Neural cell (in vitro differentiated cells): ENCODE measurements around the gene POLE4. TPM values are rescaled to one million over a fixed set of nuclear protein-coding genes. Genes with fewer than 3 reads are reported as not detected.
A peak's percentile ranks its signal among the peaks of the same experiment; 100 is the strongest.

Experiments used
- H2AFZ ChIP-seq: fragments of 200-600, 300-800 bp; sonication (generic), shearing (Covaris generic); 2 replicates; pipeline ENCODE4 v1.6.0; 2014; ENCODE audit warnings: low read depth, mild to moderate bottlenecking, antibody characterized with exemption, low read length, moderate library complexity
- H3F3A ChIP-seq: fragments of 200-600 bp; shearing (Covaris generic); 2 replicates; pipeline ENCODE4 v1.6.1; 2016; ENCODE audit warnings: mild to moderate bottlenecking, moderate library complexity, mixed read lengths, antibody characterized with exemption, low read length; ENCODE audit not compliant: insufficient read depth, poor library complexity, severe bottlenecking
- H3K27ac ChIP-seq: fragments of 200-600, 300-800 bp; sonication (generic), shearing (Covaris generic); 2 replicates; pipeline ENCODE4 v1.5.1; 2014; ENCODE audit warnings: mild to moderate bottlenecking, low read length, moderate library complexity
- H3K27me3 ChIP-seq: fragments of 300-800, 200-600 bp; sonication (generic), shearing (Covaris generic); 2 replicates; pipeline ENCODE4 v1.6.0; 2014; ENCODE audit warnings: mild to moderate bottlenecking, low read depth, low read length, moderate library complexity; ENCODE audit not compliant: insufficient read depth
- H3K36me3 ChIP-seq: fragments of 300-800, 200-600 bp; sonication (generic), shearing (Covaris generic); 2 replicates; pipeline ENCODE4 v1.5.1; 2014; ENCODE audit warnings: mild to moderate bottlenecking, antibody characterized with exemption, low read length, moderate library complexity; ENCODE audit not compliant: insufficient read depth
- H3K4me2 ChIP-seq: fragments of 300-800, 200-600 bp; sonication (generic), shearing (Covaris generic); 2 replicates; pipeline ENCODE4 v1.6.0; 2014; ENCODE audit warnings: mild to moderate bottlenecking, low read length
- H3K4me3 ChIP-seq: fragments of 300-800, 200-600 bp; sonication (generic), shearing (Covaris generic); 2 replicates; pipeline ENCODE4 v1.5.1; 2014; ENCODE audit warnings: mild to moderate bottlenecking, low read length, moderate library complexity
- H3K79me2 ChIP-seq: fragments of 200-600 bp; shearing (Covaris generic); replicated peaks from 2 replicates; pipeline ENCODE4 v1.6.0; 2014; ENCODE audit warnings: mild to moderate bottlenecking, low read length, moderate library complexity; ENCODE audit not compliant: insufficient read depth
- H3K9ac ChIP-seq: fragments of 300-800, 200-600 bp; sonication (generic), shearing (Covaris generic); 2 replicates; pipeline ENCODE4 v1.6.1; 2016; ENCODE audit warnings: mild to moderate bottlenecking, low read length, mixed read lengths
- H3K9me2 ChIP-seq: fragments of 200-600 bp; shearing (Covaris generic); 2 replicates; pipeline ENCODE4 v1.6.1; 2016; ENCODE audit warnings: mild to moderate bottlenecking, low read length, mixed read lengths; ENCODE audit not compliant: insufficient read depth
- H3K9me3 ChIP-seq: fragments of 200-600, 300-800 bp; sonication (generic), shearing (Covaris generic); 2 replicates; pipeline ENCODE4 v1.6.1; 2016; ENCODE audit warnings: mild to moderate bottlenecking, mixed run types, low read length, moderate library complexity, mixed read lengths
- H4K20me1 ChIP-seq: fragments of 200-600 bp; shearing (Covaris generic); 2 replicates; pipeline ENCODE4 v1.6.1; 2016; ENCODE audit warnings: mild to moderate bottlenecking, mixed run types; ENCODE audit not compliant: insufficient read depth
- EP300 ChIP-seq: fragments of 450-650 bp; conservative IDR thresholded peaks from 2 replicates; pipeline ENCODE4 v1.6.1; 2014; ENCODE audit warnings: antibody characterized with exemption, mild to moderate bottlenecking, moderate library complexity; ENCODE audit not compliant: poor library complexity, severe bottlenecking
- EZH2 ChIP-seq: fragments of 200-600, 300-800 bp; shearing (Covaris generic), sonication (generic); IDR thresholded peaks from 2 replicates; pipeline ENCODE4 v1.6.1; 2014; ENCODE audit warnings: antibody characterized with exemption, low read length, borderline replicate concordance, mild to moderate bottlenecking; ENCODE audit not compliant: insufficient read depth, poor library complexity, severe bottlenecking
- MXI1 ChIP-seq: fragments of 450-650 bp; conservative IDR thresholded peaks from 2 replicates; pipeline ENCODE4 v1.6.1; 2014; ENCODE audit warnings: antibody characterized with exemption, mild to moderate bottlenecking; ENCODE audit not compliant: poor library complexity, severe bottlenecking
- POLR2AphosphoS5 ChIP-seq: IDR thresholded peaks from 2 replicates; pipeline ENCODE4 v1.6.1; 2012
- RAD21 ChIP-seq: fragments of 450-650 bp; conservative IDR thresholded peaks from 2 replicates; pipeline ENCODE4 v1.6.1; 2014; ENCODE audit warnings: antibody characterized with exemption, mild to moderate bottlenecking, moderate library complexity
- SMC3 ChIP-seq: fragments of 450-650 bp; conservative IDR thresholded peaks from 2 replicates; pipeline ENCODE4 v1.6.1; 2014; ENCODE audit warnings: antibody characterized with exemption, mild to moderate bottlenecking, moderate library complexity; ENCODE audit not compliant: poor library complexity
- TAF1 ChIP-seq: IDR thresholded peaks from 2 replicates; pipeline ENCODE4 v1.6.1; 2012; ENCODE audit warnings: low read depth
- polyA minus RNA-seq: library from RNA; depleted of rRNA, polyadenylated mRNA; stranded (reverse); fragments of >200 nt; gene quantifications from 2 replicates; pipeline ENCODE4 v1.2.3, GENCODE V29; 2014
- polyA plus RNA-seq: library from polyadenylated mRNA; depleted of rRNA; stranded (reverse); fragments of >200 nt; gene quantifications from 2 replicates; pipeline ENCODE4 v1.2.3, GENCODE V29; 2014
- TF ChIP-seq, protein P1 (sequence below): fragments of 450-650 bp; IDR thresholded peaks from 2 replicates; pipeline ENCODE4 v1.5.1; 2014; ENCODE audit warnings: antibody characterized with exemption, mild to moderate bottlenecking, moderate library complexity; ENCODE audit not compliant: poor library complexity, severe bottlenecking
- TF ChIP-seq, protein P2 (sequence below): IDR thresholded peaks from 2 replicates; pipeline ENCODE4 v1.6.1; 2012; ENCODE audit warnings: borderline replicate concordance

Gene POLE4, protein sequence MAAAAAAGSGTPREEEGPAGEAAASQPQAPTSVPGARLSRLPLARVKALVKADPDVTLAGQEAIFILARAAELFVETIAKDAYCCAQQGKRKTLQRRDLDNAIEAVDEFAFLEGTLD
- 21.4 and 35.9 TPM in 2 replicates for polyA plus RNA-seq
- 8.3 and 8.5 TPM in 2 replicates for polyA minus RNA-seq

DNA sequence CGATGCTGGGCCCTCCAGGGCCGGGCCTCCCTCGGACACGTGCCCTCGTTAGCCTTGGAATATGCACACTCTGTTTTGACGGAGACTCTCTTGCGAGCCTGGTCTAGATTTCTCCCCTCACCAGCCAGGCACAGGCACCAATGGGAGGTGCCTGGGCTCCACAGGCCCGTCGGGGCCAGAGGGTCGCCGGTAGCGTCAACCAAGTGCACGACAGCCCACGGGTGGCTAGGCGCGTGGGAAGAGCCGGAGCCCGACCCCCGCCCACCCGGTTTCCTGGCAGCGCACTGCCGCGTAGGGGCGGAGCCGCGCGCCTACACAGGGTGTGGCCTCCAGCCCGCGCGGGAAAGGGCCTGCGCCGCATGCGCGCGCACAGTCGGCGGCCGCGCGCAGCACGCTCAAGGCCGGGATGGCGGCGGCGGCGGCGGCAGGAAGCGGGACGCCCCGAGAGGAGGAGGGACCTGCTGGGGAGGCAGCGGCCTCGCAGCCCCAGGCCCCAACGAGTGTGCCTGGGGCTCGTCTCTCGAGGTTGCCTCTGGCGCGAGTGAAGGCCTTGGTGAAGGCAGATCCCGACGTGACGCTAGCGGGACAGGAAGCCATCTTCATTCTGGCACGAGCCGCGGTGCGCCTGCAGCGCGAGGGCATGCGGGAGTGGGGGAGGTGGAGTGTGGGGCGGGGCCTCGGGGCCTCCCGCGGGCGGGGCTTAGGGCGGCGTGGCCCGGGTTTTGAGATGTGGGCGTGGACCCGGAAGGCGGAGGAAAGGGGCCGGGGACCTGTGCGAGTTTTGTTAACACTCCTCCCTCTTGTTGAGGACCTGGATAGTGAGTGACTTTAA is at the start of gene POLE4:
Gene POLE4, plus strand, starts transcription at position 370 of the 832 bp plus-strand sequence. Its CDS starts 37 bp downstream, at position 407.
- H3K9me3 ChIP-seq = no peaks in the 10 kb centered on the region
- H3K4me3 ChIP-seq = peak within 1 kb of the TSS; percentile 76
- H3K9ac ChIP-seq = peak within 1 kb of the TSS; percentile 78
- H2AFZ ChIP-seq = peak within 1 kb of the TSS; percentile 51
- H3K4me2 ChIP-seq = peak within 1 kb of the TSS; percentile 62
- H4K20me1 ChIP-seq = no peaks in the 10 kb centered on the region
- no peaks in the 10 kb centered on the region for H3K79me2 ChIP-seq
- TF ChIP-seq TAF1 = peak; percentile 75
- TF ChIP-seq RAD21 = peak; percentile 47
- TF ChIP-seq SMC3 = peak; percentile 59
- TF ChIP-seq, protein P1, sequence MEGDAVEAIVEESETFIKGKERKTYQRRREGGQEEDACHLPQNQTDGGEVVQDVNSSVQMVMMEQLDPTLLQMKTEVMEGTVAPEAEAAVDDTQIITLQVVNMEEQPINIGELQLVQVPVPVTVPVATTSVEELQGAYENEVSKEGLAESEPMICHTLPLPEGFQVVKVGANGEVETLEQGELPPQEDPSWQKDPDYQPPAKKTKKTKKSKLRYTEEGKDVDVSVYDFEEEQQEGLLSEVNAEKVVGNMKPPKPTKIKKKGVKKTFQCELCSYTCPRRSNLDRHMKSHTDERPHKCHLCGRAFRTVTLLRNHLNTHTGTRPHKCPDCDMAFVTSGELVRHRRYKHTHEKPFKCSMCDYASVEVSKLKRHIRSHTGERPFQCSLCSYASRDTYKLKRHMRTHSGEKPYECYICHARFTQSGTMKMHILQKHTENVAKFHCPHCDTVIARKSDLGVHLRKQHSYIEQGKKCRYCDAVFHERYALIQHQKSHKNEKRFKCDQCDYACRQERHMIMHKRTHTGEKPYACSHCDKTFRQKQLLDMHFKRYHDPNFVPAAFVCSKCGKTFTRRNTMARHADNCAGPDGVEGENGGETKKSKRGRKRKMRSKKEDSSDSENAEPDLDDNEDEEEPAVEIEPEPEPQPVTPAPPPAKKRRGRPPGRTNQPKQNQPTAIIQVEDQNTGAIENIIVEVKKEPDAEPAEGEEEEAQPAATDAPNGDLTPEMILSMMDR = peak; percentile 54
- TF ChIP-seq MXI1 = peak; percentile 74
- peak; percentile 91 for TF ChIP-seq POLR2AphosphoS5
- TF ChIP-seq, protein P2, sequence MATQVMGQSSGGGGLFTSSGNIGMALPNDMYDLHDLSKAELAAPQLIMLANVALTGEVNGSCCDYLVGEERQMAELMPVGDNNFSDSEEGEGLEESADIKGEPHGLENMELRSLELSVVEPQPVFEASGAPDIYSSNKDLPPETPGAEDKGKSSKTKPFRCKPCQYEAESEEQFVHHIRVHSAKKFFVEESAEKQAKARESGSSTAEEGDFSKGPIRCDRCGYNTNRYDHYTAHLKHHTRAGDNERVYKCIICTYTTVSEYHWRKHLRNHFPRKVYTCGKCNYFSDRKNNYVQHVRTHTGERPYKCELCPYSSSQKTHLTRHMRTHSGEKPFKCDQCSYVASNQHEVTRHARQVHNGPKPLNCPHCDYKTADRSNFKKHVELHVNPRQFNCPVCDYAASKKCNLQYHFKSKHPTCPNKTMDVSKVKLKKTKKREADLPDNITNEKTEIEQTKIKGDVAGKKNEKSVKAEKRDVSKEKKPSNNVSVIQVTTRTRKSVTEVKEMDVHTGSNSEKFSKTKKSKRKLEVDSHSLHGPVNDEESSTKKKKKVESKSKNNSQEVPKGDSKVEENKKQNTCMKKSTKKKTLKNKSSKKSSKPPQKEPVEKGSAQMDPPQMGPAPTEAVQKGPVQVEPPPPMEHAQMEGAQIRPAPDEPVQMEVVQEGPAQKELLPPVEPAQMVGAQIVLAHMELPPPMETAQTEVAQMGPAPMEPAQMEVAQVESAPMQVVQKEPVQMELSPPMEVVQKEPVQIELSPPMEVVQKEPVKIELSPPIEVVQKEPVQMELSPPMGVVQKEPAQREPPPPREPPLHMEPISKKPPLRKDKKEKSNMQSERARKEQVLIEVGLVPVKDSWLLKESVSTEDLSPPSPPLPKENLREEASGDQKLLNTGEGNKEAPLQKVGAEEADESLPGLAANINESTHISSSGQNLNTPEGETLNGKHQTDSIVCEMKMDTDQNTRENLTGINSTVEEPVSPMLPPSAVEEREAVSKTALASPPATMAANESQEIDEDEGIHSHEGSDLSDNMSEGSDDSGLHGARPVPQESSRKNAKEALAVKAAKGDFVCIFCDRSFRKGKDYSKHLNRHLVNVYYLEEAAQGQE = peak; percentile 87
- peak; percentile 53 for TF ChIP-seq EP300
- TF ChIP-seq EZH2 = no peak
- no peaks in the 10 kb centered on the region for H3K9me2 ChIP-seq
- no peaks in the 10 kb centered on the region for H3F3A ChIP-seq
- no peaks in the 10 kb centered on the region for H3K27me3 ChIP-seq
- H3K36me3 ChIP-seq = no peaks in the 10 kb centered on the region
- H3K27ac ChIP-seq = peak within 1 kb of the TSS; percentile 70

DNA sequence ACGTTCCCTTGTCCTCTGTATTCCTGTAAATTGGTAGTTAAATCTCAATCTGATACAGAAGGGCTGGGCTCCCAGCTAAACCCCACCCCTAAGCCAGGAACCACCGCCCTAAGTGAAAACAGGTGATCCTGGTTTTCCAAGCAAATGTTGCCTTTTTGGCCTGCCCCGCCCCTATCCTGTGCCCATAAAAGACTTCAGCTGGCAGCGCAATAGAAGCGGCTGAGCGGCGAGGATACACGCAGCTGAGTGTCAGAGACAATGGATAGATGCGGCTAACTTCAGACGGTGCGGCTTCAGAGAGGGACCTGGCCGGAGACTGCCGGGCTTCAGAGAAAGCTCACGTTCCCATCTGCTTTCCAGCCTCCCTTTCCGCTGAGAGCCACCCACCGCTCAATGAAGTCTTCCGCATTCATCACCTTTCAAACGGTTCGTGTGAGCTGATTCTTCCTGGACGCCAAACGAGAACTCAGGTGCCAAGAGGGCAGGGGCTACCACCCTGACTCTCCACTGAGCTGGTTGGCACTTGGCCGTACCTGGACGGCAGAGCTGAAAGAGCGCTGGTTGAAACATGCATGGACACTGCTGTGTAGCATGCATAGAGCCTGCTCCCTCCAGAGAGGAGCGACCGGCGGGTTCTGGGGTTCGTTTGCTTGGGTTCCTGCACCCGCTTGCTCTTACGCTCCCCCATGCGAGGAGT is 49.5 kb upstream of the POLE4 start:
- Histone ChIP-seq H3K4me2 (no peak overlapping the region), H3K4me3 (no peak overlapping the region), H3F3A (no peaks in the 10 kb centered on the region)

More for the DNA sequence above, 49.5 kb upstream of the POLE4 start:
- H3K27me3 ChIP-seq = no peaks in the 10 kb centered on the region
- TF ChIP-seq SMC3 = no peak
- no peak for TF ChIP-seq EZH2
- no peak for TF ChIP-seq RAD21
- no peak for TF ChIP-seq MXI1
- TF ChIP-seq EP300 = no peak
- TF ChIP-seq, protein P1 = no peak
- TF ChIP-seq, protein P2 = no peak
- no peak for TF ChIP-seq POLR2AphosphoS5
- no peak for TF ChIP-seq TAF1
- H3K9me3 ChIP-seq = no peaks in the 10 kb centered on the region
- H2AFZ ChIP-seq = no peak overlapping the region
- no peak overlapping the region for H3K27ac ChIP-seq
- no peaks in the 10 kb centered on the region for H3K36me3 ChIP-seq
- no peaks in the 10 kb centered on the region for H3K79me2 ChIP-seq
- no peaks in the 10 kb centered on the region for H3K9me2 ChIP-seq
- no peak overlapping the region for H3K9ac ChIP-seq
- no peaks in the 10 kb centered on the region for H4K20me1 ChIP-seq
